ENCODE results near the gene DPY19L2.
"Not testable (repeated sequence)": the region's sequence is repeated elsewhere in the genome, so short reads cannot be mapped to it uniquely, and the experiment has no call there.

Gene DPY19L2

GRCh38 chr12:63668028-63668799 lies at the start of gene DPY19L2:
TSS of gene DPY19L2 (minus strand) at chr12:63668493. CDS start at chr12:63668393, 100 bp downstream.
- DNase-seq (ENCODE audit: low read depth) = peak; percentile 45

GRCh38 chr12:63716891-63717290 lies 48.6 kb upstream of the DPY19L2 start:
- DNase-seq (ENCODE audit: low read depth) = not testable (repeated sequence)

GRCh38 chr12:63715107-63715625 lies 46.9 kb upstream of the DPY19L2 start:
- DNase-seq (ENCODE audit: low read depth) = not testable (repeated sequence)

GRCh38 chr12:63714409-63714808 lies 46.1 kb upstream of the DPY19L2 start:
- DNase-seq (ENCODE audit: low read depth) = not testable (repeated sequence)

GRCh38 chr12:63713681-63714075 lies 45.4 kb upstream of the DPY19L2 start:
- not testable (repeated sequence) for DNase-seq (ENCODE audit: low read depth)

GRCh38 chr12:63712979-63713680 lies 44.8 kb upstream of the DPY19L2 start:
- not testable (repeated sequence) for DNase-seq (ENCODE audit: low read depth)

GRCh38 chr12:63712376-63712974 lies 44.2 kb upstream of the DPY19L2 start:
- DNase-seq (ENCODE audit: low read depth) = not testable (repeated sequence)

- DNase-seq (ENCODE audit: low read depth) = not testable (repeated sequence)
Observed at GRCh38 chr12:63711339-63711738, 43.0 kb upstream of the DPY19L2 start.

GRCh38 chr12:63706336-63706735 lies 38.0 kb upstream of the DPY19L2 start:
- no peak for DNase-seq (ENCODE audit: low read depth)

GRCh38 chr12:63699678-63700382 lies 31.5 kb upstream of the DPY19L2 start:
- DNase-seq (ENCODE audit: low read depth) = not testable (repeated sequence)

- not testable (repeated sequence) for DNase-seq (ENCODE audit: low read depth)
Observed at GRCh38 chr12:63699011-63699410, 30.7 kb upstream of the DPY19L2 start.

- DNase-seq (ENCODE audit: low read depth) = not testable (repeated sequence)
Observed at GRCh38 chr12:63690837-63691236, 22.5 kb upstream of the DPY19L2 start.

- not testable (repeated sequence) for DNase-seq (ENCODE audit: low read depth)
Observed at GRCh38 chr12:63689141-63689540, 20.8 kb upstream of the DPY19L2 start.

GRCh38 chr12:63686623-63687022 lies 18.3 kb upstream of the DPY19L2 start:
- DNase-seq (ENCODE audit: low read depth) = not testable (repeated sequence)

- not testable (repeated sequence) for DNase-seq (ENCODE audit: low read depth)
Observed at GRCh38 chr12:63685789-63686188, 17.5 kb upstream of the DPY19L2 start.

- not testable (repeated sequence) for DNase-seq (ENCODE audit: low read depth)
Observed at GRCh38 chr12:63682617-63683016, 14.3 kb upstream of the DPY19L2 start.

GRCh38 chr12:63680758-63681157 lies 12.5 kb upstream of the DPY19L2 start:
- DNase-seq (ENCODE audit: low read depth) = not testable (repeated sequence)

- DNase-seq (ENCODE audit: low read depth) = not testable (repeated sequence)
Observed at GRCh38 chr12:63672550-63672949, 4.3 kb upstream of the DPY19L2 start.

GRCh38 chr12:63669936-63670335 lies 1.6 kb upstream of the DPY19L2 start:
- DNase-seq (ENCODE audit: low read depth) = not testable (repeated sequence)

- not testable (repeated sequence) for DNase-seq (ENCODE audit: low read depth)
Observed at GRCh38 chr12:63669427-63669826, 1.1 kb upstream of the DPY19L2 start.

- not testable (repeated sequence) for DNase-seq (ENCODE audit: low read depth)
Observed at GRCh38 chr12:63668800-63669365, 590 bp upstream of the DPY19L2 start.
